Suppressor macrophage treated with lipopolysaccharide for 4 hours (primary cell): ENCODE data around the gene C2CD2.

Experiments used
- DNase-seq: peaks from one replicate; pipeline ENCODE4 v3.0.0-alpha.2; 2020

The C2CD2 gene

DNA sequence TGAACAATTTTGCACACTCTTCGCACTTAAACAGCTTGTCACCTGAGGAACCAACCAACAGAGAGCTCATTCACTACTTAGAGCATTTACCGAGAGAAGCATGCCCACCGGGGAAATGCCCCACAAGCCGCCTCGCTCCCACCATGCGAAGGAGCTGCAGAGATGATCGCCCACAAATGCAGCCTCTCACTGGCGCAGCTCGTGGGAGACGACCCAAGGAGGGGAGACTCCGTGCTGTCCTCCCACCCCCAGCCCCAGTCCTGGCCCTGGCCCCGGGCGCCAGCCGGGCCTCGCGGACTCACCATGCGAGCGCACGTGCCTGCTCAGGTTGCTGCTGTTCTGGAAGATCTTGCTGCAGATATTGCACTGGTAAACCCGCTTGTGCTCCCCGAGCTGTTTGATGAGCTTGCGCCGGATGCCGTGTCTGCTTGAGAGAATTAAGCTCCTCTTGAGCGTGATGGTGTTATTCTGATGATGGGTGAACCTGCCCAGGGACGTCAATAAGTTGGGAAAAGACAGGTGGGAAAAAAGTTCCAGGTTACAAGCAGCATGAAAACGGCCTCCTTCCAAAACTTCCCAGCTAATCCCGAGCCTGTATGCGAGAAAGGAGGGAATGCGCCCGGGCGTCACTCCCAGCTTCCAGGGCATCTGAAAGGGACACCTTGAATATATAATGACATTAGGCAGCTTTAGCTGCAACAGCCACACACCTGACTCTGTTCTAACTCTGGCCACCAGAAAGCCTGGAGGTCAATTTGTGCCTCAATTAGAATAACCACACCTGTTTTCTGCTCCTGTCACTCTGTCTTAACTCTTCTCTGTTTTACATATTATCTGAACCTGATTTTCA lies 117.4 kb downstream of the C2CD2 start:
- DNase-seq = no peak

DNA sequence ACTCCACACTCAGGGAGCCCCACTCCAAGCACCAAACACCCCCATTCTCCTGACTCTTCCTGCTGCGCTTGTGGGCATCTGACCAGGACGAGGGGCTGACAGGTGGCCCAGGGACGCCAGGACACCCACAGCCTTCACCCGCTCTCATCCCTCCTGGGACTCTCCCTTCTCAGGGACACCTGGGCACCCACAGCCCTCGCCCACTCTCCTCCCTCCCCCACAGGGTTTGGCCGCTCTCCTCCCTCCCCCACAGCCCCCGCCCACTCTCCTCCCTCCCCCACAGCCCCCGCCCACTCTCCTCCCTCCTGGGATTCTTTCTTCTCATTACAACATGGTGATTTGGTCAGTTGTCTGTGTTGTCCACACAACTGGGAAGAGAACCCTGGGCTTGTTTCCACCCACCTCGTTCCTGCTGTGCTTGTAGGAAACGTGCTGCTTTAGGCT lies 118.1 kb downstream of the C2CD2 start:
- DNase-seq = no peak
